AG04449 (cell line): ENCODE data around the gene FNDC3B.

Experiments used
- CTCF ChIA-PET: fragments of 350-600 bp; formaldehyde crosslinking; extraction: SDS; loops from one replicate; lab custom pipeline; 2021; ENCODE audit warnings: antibody characterized with exemption; lab: Yijun Ruan, JAX
- POLR2A ChIA-PET: fragments of 400-600, 350-600 bp; formaldehyde crosslinking; extraction: SDS; loops from one replicate; lab custom pipeline; 2020; ENCODE audit warnings: antibody characterized with exemption, inconsistent platforms; lab: Yijun Ruan, JAX
- DNase-seq: peaks from one replicate; pipeline ENCODE4 v3.0.0-alpha.2; 2010; ENCODE audit warnings: low read depth, low spot score
- H3K4me3 ChIP-seq: 2 replicates; pipeline ENCODE4 v1.5.1; 2011; ENCODE audit warnings: low read depth, mild to moderate bottlenecking, control low read depth, low read length
- TF ChIP-seq, protein P1 (sequence below): IDR thresholded peaks from one replicate; pipeline ENCODE4 v1.5.1; 2011; ENCODE audit warnings: mild to moderate bottlenecking, moderate library complexity, low read length, control low read depth, inconsistent platforms; ENCODE audit not compliant: insufficient read depth; ENCODE audit errors: missing control alignments

Gene FNDC3B

GRCh38 chr3:172125053-172125452, 85.7 kb downstream of the FNDC3B start:
- POLR2A ChIA-PET = no interaction called here
- TF ChIP-seq, protein P1, sequence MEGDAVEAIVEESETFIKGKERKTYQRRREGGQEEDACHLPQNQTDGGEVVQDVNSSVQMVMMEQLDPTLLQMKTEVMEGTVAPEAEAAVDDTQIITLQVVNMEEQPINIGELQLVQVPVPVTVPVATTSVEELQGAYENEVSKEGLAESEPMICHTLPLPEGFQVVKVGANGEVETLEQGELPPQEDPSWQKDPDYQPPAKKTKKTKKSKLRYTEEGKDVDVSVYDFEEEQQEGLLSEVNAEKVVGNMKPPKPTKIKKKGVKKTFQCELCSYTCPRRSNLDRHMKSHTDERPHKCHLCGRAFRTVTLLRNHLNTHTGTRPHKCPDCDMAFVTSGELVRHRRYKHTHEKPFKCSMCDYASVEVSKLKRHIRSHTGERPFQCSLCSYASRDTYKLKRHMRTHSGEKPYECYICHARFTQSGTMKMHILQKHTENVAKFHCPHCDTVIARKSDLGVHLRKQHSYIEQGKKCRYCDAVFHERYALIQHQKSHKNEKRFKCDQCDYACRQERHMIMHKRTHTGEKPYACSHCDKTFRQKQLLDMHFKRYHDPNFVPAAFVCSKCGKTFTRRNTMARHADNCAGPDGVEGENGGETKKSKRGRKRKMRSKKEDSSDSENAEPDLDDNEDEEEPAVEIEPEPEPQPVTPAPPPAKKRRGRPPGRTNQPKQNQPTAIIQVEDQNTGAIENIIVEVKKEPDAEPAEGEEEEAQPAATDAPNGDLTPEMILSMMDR = no peak
- no peak for DNase-seq
- H3K4me3 ChIP-seq = no peak overlapping the region
- CTCF ChIA-PET = no interaction called here

DNA sequence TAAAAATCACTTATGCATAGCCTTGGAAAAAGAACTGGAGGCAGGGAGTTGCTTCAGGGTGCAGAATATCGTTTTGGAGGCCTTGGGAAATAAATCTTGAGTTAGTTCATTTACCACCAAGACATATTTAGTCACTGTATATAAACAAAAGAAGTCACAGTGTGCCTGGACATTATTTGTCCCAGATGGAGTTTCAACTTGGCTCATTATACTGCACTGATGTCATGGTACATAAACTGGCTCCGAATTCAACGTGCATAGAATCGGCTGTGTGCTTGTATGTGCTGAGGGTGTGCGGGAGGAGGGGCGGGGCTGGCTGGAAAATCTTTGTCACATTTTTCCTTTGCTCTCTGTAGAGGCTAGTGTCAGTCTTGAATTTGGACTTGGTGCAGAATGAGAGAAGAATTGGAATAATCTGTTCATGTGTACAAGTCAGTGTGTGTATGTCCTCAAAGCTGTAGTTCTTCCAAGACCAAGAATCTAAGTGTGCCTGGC, 86.6 kb downstream of the FNDC3B start:
- no peak for DNase-seq
- H3K4me3 ChIP-seq = no peak overlapping the region
- ChIA-PET POLR2A (no interaction called here), CTCF (interaction anchor here (1.1 kb wide), 1 partner anchor 10 kb away, joined by 3 read pairs; no protein-coding TSS in a partner anchor)
- TF ChIP-seq, protein P1 = no peak

DNA sequence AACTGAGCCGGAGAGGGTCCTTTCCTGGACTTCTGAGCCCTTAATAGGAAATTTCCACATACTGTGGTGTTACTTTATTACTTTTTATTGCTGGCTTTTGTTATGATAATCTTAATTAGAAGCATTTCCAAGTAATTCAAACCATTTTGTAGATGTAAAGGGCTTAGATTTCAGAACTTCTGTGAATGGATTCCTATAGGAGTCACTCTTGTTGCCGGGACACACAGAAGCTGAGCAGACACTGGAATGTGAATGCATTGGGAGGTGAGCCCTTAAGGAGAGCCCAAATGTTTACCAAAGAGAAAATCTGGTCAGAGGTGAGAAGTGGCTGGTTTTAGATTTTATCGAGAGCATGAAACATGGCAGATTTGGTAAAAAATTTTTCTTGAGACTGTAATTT, 87.4 kb downstream of the FNDC3B start:
- no peak for DNase-seq
- CTCF ChIA-PET = interaction anchor here (1.1 kb wide), 1 partner anchor 11 kb away, joined by 3 read pairs; no protein-coding TSS in a partner anchor
- TF ChIP-seq, protein P1 = no peak

GRCh38 chr3:172127141-172127540, 87.8 kb downstream of the FNDC3B start:
- DNase-seq = no peak
- no peak overlapping the region for H3K4me3 ChIP-seq
- POLR2A ChIA-PET = interaction anchor here (0.8 kb wide), 1 partner anchor 35 kb away, joined by 3 read pairs; no protein-coding TSS in a partner anchor
- TF ChIP-seq, protein P1 = no peak
- CTCF ChIA-PET = interaction anchor here (1.1 kb wide), 1 partner anchor 92 kb away, joined by 3 read pairs; no protein-coding TSS in a partner anchor

More for the DNA sequence above, 87.4 kb downstream of the FNDC3B start:
- POLR2A ChIA-PET = no interaction called here
- no peak overlapping the region for H3K4me3 ChIP-seq

GRCh38 chr3:172127929-172128580, 88.7 kb downstream of the FNDC3B start:
- POLR2A ChIA-PET = interaction anchor here (0.8 kb wide), 1 partner anchor 36 kb away, joined by 3 read pairs; no protein-coding TSS in a partner anchor
- no peak for DNase-seq
- CTCF ChIA-PET = interaction anchor here (1.0 to 1.5 kb wide), 3 partner anchors 14 to 93 kb away, joined by 3 read pairs; no protein-coding TSS in a partner anchor
- TF ChIP-seq, protein P1 = no peak
- no peak overlapping the region for H3K4me3 ChIP-seq

- no peak for DNase-seq
- POLR2A ChIA-PET = no interaction called here
- no peak overlapping the region for H3K4me3 ChIP-seq
- TF ChIP-seq, protein P1 = no peak
- CTCF ChIA-PET = interaction anchor here (1.0 to 1.5 kb wide), 3 partner anchors 13 to 22 kb away, joined by 3 read pairs; no protein-coding TSS in a partner anchor
These were observed 89.5 kb downstream of the FNDC3B start for GRCh38 chr3:172128858-172129257.
